Activated CD8-positive, alpha-beta memory T cell treated with anti-CD3 and anti-CD28 coated beads, Interleukin-2, amount 50 U/mL, for 1 hour (primary cell): ENCODE measurements around the gene HAUS7.

ENCODE experiments used
- DNase-seq: peaks from one replicate; pipeline ENCODE4 v3.0.0-alpha.2; 2020; ENCODE audit errors: extremely low read depth

HAUS7 gene

DNA sequence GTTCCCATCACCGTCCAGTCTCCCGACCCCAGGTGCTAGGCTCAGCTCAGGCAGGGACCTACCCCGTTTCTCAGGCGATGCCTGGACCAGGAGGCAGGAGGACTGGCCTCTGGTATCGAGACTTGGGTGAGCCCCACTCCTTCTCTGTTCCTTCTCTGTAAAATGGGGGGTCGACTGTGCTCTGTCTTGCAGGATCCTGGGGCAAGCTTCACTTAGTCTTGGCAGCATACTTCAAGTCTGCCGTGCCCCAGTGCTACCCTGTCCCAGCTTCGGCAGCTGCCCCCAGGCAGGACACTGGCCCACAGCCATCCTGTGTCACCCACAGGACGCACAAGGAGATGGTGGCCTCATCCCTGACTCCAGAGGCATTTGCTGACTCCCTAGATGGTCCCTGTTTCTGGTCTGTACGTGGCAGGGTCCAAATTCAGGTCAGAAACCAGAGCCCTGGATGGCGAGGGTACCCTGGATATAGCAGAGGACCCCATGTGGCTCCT, 7.0 kb upstream of the HAUS7 start:
- DNase-seq, result no peak

DNA sequence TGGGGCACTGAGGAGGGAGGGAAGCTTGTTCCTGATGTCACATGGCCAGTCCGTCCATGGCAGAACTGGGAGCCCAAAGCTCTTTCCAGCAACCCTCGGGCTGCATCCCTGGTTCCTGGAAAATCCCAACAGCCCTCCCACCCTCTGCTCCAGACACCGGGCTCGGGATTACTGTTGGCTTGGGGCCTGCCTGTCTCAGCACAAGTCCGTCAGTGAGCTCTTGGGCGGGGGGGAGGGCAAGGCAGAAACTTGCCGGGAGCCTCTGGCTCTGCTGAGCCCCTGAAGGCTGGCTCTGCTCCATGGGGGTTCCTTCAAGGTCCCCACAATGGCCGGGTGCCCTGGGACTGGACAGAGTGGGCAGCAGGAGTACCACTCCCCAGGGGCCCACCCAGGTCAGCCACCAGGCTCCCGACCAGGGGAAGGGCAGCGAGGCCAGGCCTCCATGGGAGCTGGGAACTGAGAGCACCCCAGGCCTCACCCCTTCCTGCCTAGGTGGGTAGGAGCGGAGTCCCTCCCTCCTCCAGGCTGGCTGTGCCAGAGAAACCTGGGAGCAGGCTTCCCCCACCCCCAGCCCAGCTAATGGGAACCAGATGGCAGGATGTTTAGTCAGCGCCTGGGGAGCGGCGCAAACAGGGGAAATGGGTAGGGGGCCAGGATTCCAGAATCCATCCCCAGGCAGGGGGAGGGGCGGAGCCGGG, 6.4 kb upstream of the HAUS7 start:
- no peak for DNase-seq

DNA sequence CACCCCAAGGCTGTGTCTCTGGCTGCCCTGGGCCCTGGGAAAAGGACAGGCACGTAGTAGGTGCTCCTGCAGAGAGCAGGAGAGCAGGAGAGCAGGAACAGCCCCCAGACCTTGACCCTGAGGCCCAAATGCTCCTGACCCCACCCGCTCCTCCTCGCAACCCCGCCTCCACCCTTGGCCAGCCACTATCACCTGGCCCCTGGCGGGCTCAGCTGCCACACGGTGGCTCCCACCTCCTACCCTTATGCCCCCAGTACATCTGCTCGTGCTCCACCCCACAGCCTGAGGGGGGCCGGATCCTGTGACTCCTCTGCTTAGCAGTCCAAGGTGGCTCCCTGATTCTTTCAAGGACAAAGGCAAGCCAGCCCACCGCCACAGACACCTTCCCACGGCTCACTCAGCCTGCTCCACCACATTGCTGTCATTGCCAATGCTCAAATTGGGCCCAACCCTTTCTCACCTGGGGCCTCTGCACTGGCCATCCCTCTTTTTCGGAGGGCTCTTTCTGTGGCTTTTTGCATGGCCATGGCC, 5.4 kb upstream of the HAUS7 start:
- DNase-seq, result no peak

DNA sequence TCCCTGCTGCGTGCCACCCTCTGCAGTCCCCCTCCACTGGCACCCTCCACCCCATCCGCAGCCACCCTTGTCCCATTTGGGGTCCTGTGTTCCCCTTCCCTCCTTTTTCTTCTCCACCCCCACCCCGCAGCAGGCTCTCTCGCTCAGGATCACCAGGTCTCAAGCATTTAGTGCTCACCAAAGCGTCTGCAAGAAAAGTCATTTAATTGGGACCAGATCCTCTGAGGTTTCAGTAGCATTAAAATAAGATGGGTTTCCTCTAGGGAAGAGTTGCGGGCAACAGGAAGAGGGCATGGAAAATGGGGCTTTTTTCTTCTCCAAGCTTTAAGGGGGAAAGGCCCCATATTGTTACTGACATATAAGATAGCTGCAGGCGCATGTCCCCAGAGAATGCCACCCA, 4.9 kb upstream of the HAUS7 start:
- no peak for DNase-seq

DNA sequence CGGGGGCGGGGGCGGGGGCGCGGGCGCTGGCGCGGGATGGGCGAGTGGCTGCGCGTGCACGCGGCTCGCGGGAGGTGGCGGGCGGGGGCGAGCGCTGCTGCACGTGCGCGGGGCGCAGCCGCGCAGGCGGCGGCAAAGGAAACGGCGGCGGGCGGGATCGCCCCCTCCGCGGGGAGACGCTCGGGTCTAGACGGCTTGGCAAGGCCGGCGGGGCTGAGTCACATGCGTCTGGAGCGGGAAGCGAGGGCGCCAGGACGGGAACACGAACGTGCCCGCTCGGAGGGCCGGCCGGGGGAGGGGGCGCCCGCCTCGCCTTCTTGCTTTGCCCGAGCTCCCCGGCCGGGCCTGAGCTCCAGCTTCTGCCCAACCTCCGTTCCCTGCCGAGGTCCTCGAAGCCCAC, 4.3 kb upstream of the HAUS7 start:
- no peak for DNase-seq

DNA sequence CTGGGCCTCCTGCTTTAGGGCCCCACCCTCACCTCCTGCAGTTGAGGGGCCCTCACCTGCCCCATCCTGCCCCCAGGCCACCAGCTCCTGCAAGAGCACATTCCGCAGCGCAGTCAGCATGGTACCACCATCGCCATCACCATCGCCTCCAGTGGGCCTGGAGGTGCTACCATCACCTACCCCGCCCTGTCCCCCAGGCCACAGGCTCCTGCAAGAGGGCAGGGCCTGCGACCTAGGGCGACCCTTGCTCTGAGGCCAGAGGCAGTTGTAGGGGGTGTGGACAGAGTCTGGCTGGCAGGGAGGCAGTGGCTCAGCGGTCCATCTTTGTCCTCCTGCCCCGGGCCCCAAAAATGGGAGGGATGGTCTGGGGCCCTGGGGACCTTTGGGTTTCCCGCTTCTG, 3.9 kb upstream of the HAUS7 start:
- no peak for DNase-seq

DNA sequence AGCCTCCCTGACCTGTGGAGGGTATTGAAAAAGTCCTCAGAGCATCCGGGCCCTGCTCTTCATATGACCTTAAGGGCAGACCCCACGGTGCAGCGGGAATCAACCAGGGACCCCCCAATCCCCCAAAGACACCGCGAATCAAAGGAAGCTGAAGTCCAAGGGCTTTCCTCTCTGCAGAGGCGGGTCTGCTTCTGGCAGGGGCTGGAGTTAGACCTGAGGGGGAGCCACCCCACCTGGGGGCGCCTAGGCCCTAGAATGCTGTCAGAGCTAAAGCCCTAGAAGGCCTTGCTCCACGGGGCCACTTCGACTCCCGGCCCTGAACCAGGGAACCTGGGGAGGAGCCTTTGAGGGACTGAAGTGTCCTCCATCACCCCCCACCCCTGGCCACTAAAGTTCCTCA, 2.8 kb upstream of the HAUS7 start:
- no peak for DNase-seq

DNA sequence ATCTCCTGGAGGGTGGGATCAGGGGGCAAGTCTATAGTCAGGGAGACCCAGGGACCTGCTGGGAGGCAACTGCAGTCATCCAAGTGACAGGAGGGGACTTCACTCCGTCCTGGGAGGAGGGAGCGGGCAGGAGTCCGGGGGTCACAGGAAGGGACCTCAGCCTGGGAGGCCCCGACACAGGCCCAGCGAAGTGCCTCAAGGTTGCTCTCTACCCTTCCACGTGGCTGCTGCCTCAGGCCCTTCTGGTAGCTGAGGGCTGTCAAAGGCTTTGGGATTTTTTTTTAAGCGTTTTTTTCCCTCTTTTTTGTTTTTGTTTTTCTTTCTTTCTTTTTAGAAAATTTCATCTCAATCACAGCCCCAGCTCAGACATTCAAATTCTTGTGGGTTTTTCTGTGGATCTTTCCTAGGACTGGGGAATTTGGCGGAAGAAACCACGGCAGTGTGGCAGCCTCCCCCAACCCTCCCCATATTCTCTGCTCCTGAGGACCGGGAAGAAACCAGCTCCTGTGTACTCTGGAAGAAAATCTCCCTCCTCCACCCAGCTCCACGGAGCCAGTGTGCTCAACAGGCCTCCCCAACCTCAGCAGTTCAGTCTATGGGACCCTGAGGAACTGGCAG, 1.4 kb upstream of the HAUS7 start:
- no peak for DNase-seq

DNA sequence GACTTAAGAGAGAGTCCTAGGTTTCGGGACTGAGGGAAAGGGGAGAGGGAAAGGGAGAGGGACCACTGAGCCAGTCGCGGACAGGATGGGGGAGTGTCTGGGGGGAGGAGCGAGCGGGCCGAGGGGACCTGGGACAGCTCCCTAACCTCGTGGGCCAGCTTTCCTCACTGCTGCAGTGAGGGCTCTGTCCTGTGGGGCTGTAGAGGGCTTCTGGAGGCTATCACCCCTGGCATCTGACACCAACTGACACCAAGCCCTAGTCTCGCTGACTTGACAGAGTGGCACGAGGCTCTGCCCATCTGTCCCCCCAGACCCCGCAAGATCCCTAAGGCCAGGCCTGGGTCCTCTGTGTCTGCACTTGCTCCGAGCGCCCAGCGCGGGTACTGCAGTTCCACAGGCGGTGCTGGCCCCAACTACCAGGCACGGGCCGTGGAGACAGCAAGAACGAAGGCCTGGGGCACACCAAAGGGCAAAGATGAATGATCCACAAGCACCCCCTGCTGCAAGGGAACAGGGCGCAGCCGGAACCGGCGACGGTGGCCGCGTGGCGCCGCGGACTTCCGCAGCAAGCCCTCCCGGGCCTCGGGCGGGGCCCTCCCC, 465 bp downstream of the HAUS7 start:
- no peak for DNase-seq

DNA sequence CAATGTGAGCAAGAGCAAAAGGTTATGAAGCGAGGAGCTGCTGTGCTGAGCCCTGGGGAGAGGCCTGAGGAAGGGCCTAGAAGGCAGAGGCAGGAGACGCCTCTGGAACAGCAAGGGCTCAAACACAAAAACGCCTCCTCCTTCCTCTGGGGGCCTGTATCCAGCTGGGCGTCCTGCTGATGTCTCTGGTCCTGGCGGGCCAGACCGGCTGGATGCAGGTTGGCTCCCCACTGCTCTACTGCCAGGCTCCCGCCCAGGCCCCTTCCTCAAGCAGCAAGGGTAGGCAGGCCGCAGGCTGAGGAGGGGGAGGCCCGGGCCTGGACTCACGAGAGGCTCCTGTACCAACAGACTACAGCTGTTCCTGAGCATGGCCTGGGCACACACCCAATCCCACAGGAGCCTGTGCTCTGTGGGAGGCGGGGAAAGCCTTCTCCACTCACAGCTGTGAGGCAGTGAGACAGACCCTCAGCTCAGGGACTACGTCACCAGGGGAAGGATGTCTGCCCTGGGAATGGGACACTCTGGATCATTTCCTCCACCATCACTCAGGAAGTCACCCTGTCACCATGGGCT, 2.3 kb downstream of the HAUS7 start:
- no peak for DNase-seq

DNA sequence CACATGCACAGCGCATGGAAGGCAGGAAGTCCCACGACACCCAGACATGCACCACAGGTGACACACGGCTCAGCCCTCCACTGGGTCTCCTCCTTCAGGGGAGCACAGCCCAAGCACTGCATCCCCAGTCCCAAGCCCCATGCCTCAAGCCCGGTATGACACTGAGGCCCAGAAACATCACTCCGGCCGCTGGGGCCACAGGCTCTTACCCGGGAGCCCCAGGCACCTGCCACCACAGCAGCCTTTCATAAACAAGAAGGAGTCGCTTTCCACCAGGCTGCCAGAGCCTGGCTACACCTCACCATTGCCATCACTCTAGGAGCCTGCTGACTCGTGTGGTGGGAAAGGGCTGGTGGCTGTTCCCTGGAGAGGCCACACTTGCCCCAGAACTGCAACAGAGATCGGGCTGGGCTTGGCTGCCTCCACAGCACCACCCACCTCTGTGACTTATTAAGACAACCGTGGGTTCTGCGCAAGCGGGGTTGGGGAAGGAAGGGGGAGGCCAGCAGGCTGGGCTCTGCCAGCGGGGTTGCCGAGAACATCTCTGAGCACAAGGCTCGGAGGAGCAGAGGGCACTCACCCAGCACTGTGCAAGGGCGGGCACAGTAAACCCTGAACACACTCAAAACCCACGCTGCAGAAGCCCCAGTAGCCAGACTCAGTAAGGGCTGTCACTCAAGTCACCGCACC, 4.5 kb downstream of the HAUS7 start:
- no peak for DNase-seq

DNA sequence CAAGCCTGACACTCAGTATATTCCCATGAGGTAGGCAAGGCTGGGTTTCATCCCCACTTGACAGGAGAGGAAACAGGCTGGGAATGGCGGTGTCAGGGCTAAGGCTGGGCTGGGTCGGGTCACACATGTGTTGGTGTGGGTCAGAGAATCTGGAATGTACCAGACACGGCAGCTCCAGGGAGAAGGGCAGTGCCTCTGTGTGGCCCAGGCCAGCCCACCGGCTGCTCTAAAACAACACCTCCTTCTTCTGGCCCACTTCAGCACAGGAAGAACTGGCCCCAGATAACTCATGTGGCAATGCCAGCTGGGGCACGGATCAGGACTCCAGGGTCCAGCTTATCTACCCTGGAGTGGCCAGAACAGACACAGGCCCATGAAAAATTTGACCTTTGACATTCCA, 6.3 kb downstream of the HAUS7 start:
- DNase-seq, result no peak

DNA sequence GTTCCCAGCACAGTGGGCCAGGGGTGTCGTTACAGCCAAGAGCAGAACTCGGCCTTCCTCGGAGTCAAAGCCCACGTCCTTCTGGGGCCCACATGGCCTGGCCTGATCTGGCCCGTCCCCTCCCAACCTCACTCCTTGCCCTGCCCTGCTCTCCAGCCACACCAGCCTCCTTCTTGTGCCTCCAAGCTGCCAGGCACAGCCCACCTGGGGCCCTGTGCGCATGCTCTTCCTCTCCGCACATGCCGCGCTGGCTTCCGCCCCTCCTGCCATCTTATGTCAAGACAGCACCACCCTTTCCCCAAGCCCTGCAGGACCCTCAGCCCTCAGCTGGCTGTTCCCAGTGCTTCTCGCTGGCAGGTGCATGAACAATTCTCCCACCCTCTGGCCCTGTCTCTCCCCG, 6.8 kb downstream of the HAUS7 start:
- DNase-seq, result no peak

DNA sequence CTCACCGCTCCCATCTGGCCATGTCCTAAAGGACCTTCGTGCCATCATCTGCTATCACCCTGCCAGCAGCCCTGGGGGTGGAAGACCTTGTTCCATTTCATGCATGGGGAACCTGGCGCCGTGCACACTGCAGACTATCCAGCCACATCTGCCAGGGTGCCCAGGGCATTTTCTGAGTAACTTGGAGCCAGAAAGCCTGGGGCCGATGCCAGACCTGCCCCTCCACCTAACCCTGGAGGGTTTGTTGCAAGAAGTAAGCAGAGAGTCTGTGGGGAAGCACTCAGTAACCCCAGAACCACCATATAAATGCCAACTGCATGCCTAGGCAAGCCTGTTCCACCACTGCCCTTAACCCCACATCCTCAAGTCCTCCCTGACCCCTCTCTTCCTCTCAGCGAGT, 7.3 kb downstream of the HAUS7 start:
- no peak for DNase-seq

DNA sequence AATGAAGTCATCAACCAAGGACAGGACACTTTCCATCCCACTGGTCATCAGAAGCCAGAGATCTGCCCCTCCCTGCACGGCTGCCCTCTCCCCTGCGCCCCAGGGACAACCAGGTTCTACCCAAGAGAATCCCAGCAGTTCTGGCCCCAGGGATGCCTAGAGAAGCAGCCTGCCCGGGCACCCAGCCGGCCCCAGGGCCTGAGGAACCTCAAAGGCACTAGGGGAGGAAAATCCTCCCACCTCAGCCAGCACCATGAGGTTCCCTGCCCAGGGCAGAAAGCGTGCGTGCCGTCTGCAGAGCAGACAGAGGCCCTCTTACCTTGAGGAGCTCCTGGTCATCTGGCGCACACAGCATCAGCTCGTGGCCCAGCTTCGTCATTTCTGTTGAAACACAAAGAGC, 8.1 kb downstream of the HAUS7 start:
- DNase-seq, result no peak

DNA sequence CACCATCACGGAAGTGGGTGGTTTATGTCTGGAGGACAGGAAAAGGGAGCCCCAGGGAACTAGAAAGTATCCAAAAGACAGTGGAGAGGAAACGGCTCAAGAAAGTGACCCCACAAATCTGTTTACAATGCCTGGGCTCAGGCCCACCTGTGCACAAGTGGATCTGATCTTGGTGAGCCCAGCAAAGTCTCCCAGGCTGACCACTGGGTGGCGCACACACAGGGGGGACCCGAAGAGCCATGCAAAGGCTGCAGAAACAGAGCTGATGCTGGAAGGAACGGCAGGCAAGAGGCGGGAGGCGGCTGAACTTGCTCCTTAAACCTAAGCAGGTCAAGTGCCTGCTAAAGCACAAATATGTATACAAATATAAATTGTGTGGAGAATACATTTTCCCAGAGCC, 9.6 kb downstream of the HAUS7 start:
- no peak for DNase-seq

DNA sequence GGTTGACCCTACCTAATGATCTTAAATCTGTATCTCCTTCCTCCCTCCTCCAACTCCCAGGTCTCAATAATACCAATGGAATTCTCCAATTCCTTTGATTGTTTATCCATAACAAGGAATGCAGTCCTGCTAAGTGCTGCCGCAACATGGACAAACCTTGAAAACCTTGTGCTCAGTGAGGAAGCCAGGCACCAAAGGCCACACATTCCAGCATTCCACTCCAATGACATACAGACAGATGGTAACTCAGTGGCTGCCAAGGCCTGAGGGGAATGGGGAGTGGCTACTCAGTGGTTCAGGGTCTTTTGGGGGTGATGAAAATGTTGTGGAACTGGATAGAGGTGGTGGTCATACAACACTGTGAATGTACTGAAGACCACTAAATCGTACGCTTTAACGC, 10.4 kb downstream of the HAUS7 start:
- no peak for DNase-seq

DNA sequence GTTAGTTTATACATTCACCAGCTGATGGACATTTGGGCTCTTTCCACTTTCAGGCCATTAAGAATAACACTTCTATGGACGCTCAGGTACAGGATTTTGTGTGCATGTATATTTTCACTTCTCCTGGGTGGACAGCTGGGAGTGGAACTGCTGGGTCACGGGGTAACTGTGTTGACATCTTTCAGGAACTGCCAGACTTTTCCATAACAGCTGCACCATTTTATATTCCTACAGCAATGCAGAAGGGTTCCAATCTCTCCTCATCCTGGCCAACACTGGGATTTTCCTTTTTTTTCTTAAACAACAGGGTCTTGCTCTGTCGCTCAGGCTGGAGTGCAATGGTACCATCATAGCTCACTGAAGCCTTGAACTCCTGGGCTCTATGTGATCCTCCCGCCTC, 11.9 kb downstream of the HAUS7 start:
- DNase-seq, result no peak

DNA sequence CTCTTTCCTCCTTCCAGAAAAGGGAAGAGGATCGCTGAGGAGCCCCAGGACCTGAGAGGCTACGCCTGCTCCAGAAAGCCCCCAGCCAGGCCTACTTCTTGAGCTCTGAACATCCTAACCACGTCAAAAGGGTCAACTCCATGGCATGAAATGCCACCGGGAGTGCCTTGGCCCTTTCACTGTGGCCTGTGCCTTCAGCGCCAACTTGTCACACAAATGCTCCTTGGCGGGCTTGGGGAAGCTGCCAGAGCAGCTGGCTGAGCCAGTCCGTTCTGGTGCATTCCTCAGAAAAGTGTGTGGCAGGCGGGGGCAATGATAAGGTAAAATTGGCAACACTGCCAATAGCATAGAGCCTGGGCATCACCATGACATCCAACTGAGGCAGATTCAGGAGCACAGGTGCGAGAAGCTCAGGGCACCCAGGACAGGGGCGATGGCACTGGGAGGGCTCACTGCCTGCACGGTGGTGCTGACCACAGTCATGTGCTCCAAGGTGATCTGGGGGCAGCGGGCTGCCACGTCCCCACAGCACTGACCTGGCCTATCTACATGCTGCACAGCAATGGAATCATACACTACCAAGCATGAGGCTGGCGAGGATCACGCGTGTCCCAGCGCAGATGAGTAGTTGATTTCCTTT, 12.4 kb downstream of the HAUS7 start:
- DNase-seq, result no peak

DNA sequence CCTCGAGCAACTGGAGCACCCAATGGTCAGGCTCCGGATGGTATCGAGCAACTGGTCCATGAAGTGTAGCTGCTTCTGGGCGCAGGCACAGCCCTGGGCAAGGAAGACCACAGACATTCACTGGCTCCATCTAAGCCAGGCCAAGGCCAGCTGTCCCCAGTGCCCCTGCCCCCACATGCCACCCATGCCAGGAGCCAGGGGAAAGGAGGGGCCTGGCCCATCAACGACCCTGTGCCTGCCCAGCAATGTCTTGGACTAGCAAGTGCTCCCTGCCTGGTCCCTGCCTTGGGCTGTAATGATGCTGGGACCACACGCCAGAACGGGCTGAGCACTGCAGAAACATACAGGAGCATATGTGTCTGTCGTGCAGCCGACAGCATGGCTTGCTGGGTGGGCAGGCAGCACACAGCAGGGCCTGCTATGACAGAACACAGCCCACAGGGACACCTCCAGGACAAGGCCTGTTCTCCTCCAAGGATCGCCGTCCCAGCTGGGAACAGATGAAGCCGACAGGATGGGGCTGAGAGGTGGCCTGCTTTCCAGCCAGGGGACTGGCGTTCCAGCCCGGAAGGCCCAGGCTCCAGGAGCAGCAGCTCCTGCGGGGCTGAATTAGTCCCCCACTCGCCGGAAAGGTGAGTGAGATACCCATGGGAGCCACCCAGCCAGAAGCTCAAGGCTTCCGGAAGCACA, 13.1 kb downstream of the HAUS7 start:
- no peak for DNase-seq

DNA sequence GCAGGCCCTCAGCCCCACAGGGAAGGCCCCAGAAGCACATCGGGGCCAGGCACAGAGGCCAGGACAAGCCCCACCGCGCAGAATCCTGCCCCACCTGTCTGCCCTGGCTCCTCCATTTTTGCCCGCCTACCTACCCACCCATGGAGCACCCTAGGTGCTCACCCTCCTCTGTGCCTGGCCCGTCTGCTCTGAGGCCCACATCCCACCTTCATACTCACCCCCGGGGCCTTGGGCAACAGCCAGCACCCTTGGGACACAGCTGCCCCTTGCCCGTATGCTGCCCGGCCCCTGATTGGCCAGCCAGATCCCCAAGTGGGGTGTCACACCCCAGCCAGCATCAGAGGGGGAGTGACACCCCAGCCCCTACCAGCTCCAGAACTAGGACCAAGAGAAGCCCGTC, 13.7 kb downstream of the HAUS7 start:
- DNase-seq, result no peak
